H1 (cell line): ENCODE measurements around the gene MBOAT2. TPM values are rescaled to one million over a fixed set of nuclear protein-coding genes. Genes with fewer than 3 reads are reported as not detected.

Experiments
- CTCF ChIA-PET: fragments of 300-600 bp; sonication (Branson Sonifier 250); formaldehyde crosslinking; loops from one replicate; lab custom pipeline; 2021; ENCODE audit not compliant: partially characterized antibody; lab: Charles Lee
- POLR2A ChIA-PET: fragments of 300-600 bp; sonication (Branson Sonifier 250); formaldehyde crosslinking; loops from one replicate; lab custom pipeline; 2021; ENCODE audit warnings: inconsistent platforms; ENCODE audit not compliant: partially characterized antibody; lab: Charles Lee
- DNase-seq, 2 experiments: peaks; one replicate each; pipeline versions ENCODE4 v3.0.0 to v3.0.0-alpha.2; 2010 to 2022; ENCODE audit warnings: low spot score in 2 of 2, low read depth in 1 of 2, mixed read lengths in 1 of 2
- FAIRE-seq: peaks from 2 replicates; lab custom pipeline; 2011; peaks lifted over from hg19 to GRCh38; lab: Jason Lieb, UNC
- H2AFZ ChIP-seq: 2 replicates; pipeline ENCODE4 v1.8.1; 2012; ENCODE audit warnings: low read length, inconsistent platforms
- H2AK5ac ChIP-seq: 2 replicates; pipeline ENCODE4 v1.6.1; 2013; ENCODE audit warnings: low read depth, low read length
- H2BK120ac ChIP-seq: replicated peaks from 2 replicates; pipeline ENCODE3; 2013; ENCODE audit warnings: low read depth, low read length, inconsistent platforms
- H2BK12ac ChIP-seq: 2 replicates; pipeline ENCODE4 v1.6.1; 2013; ENCODE audit warnings: low read depth, low read length
- H2BK15ac ChIP-seq: 2 replicates; pipeline ENCODE4 v1.6.1; 2013; ENCODE audit warnings: low read length
- H2BK20ac ChIP-seq: 2 replicates; pipeline ENCODE4 v1.6.1; 2013; ENCODE audit warnings: low read length
- H2BK5ac ChIP-seq: 2 replicates; pipeline ENCODE4 v1.6.1; 2013; ENCODE audit warnings: low read depth, low read length
- H3K14ac ChIP-seq: 2 replicates; pipeline ENCODE4 v1.6.1; 2013; ENCODE audit warnings: inconsistent platforms; ENCODE audit not compliant: insufficient read length
- H3K18ac ChIP-seq: 2 replicates; pipeline ENCODE4 v1.6.1; 2013; ENCODE audit warnings: low read length; ENCODE audit errors: extremely low read depth
- H3K23ac ChIP-seq: 2 replicates; pipeline ENCODE4 v1.6.1; 2013; ENCODE audit warnings: inconsistent platforms; ENCODE audit not compliant: insufficient read length
- H3K23me2 ChIP-seq: 2 replicates; pipeline ENCODE4 v1.6.1; 2013; ENCODE audit warnings: low read depth, low read length
- H3K27ac ChIP-seq: 2 replicates; pipeline ENCODE4 v1.6.1; 2011; ENCODE audit warnings: low read depth, low read length, inconsistent platforms
- H3K27me3 ChIP-seq, 4 experiments: replicated peaks in 1 of 4; 1 replicate in 1 of 4; 2 replicates in 3 of 4; pipeline versions ENCODE4 v1.6.1 to v1.8.1; 2011 to 2013; ENCODE audit warnings: low read length in 3 of 4, mild to moderate bottlenecking in 3 of 4, inconsistent platforms in 2 of 4, mixed read lengths in 2 of 4, moderate library complexity in 1 of 4; ENCODE audit not compliant: control insufficient read depth in 3 of 4, insufficient read depth in 3 of 4; ENCODE audit errors: extremely low read depth in 1 of 4
- H3K36me3 ChIP-seq, 4 experiments: 2 replicates each; pipeline versions ENCODE4 v1.6.1 to v1.8.1; 2011 to 2013; ENCODE audit warnings: mild to moderate bottlenecking in 4 of 4, low read length in 3 of 4, moderate library complexity in 2 of 4, control low read depth in 1 of 4, inconsistent platforms in 1 of 4; ENCODE audit not compliant: insufficient read depth in 4 of 4, control insufficient read depth in 2 of 4
- H3K4ac ChIP-seq: replicated peaks from 2 replicates; pipeline ENCODE3; 2013; ENCODE audit warnings: low read length, low read depth, mixed read lengths, inconsistent platforms; ENCODE audit not compliant: insufficient read length
- H3K4me1 ChIP-seq, 4 experiments: replicated peaks in 1 of 4; 1 replicate in 1 of 4; 2 replicates in 3 of 4; pipeline versions ENCODE4 v1.6.1 to v1.8.1; 2011 to 2013; ENCODE audit warnings: low read length in 3 of 4, inconsistent platforms in 2 of 4, mixed read lengths in 1 of 4; ENCODE audit not compliant: insufficient read depth in 4 of 4, control insufficient read depth in 3 of 4
- H3K4me2 ChIP-seq, 2 experiments: 2 replicates each; pipeline versions ENCODE4 v1.6.1 to v1.8.1; 2011 to 2013; ENCODE audit warnings: low read depth in 2 of 2, low read length in 2 of 2, control low read depth in 1 of 2, inconsistent platforms in 1 of 2, mild to moderate bottlenecking in 1 of 2; ENCODE audit not compliant: insufficient read depth in 1 of 2
- H3K4me3 ChIP-seq, 4 experiments: fragments of 200-600, 300-600 bp in 1 of 4; sonication (generic), shearing (Covaris generic), sonication (Bioruptor Twin) in 1 of 4; 2 replicates each; pipeline versions ENCODE4 v1.5.1 to v1.8.1; 2011 to 2016; ENCODE audit warnings: low read length in 4 of 4, low read depth in 3 of 4, control low read depth in 2 of 4, inconsistent platforms in 2 of 4, mild to moderate bottlenecking in 2 of 4, mixed read lengths in 1 of 4, moderate library complexity in 1 of 4; ENCODE audit not compliant: insufficient read depth in 2 of 4; ENCODE audit errors: extremely low read depth in 1 of 4
- H3K56ac ChIP-seq: replicated peaks from 2 replicates; pipeline ENCODE3; 2013; ENCODE audit warnings: low read depth, mild to moderate bottlenecking, mixed read lengths, low read length, inconsistent platforms; ENCODE audit not compliant: insufficient read length
- H3K79me1 ChIP-seq: 2 replicates; pipeline ENCODE4 v1.6.1; 2013; ENCODE audit warnings: low read depth, low read length, control low read depth
- H3K79me2 ChIP-seq, 2 experiments: 2 replicates each; pipeline versions ENCODE4 v1.6.1 to v1.8.1; 2012 to 2013; ENCODE audit warnings: low read length in 2 of 2, mild to moderate bottlenecking in 2 of 2, inconsistent platforms in 1 of 2; ENCODE audit not compliant: insufficient read depth in 2 of 2, control insufficient read depth in 1 of 2
- H3K9ac ChIP-seq, 4 experiments: replicated peaks in 1 of 4; 1 replicate in 1 of 4; 2 replicates in 3 of 4; pipeline versions ENCODE4 v1.6.1 to v1.8.1; 2011 to 2013; ENCODE audit warnings: low read depth in 3 of 4, low read length in 3 of 4, control low read depth in 2 of 4, mild to moderate bottlenecking in 2 of 4, moderate library complexity in 2 of 4, inconsistent platforms in 1 of 4; ENCODE audit errors: extremely low read depth in 1 of 4
- H3K9me3 ChIP-seq, 2 experiments: 2 replicates each; pipeline versions ENCODE4 v1.6.1 to v1.8.1; 2012 to 2013; ENCODE audit warnings: mild to moderate bottlenecking in 2 of 2, moderate library complexity in 2 of 2, control low read depth in 1 of 2, inconsistent platforms in 1 of 2, low read depth in 1 of 2, low read length in 1 of 2, mixed read lengths in 1 of 2; ENCODE audit not compliant: insufficient read depth in 2 of 2
- H4K20me1 ChIP-seq, 2 experiments: replicated peaks in 1 of 2; 2 replicates each; pipeline versions ENCODE3 to v1.8.1; 2011 to 2013; ENCODE audit warnings: inconsistent platforms in 2 of 2, low read length in 2 of 2, mild to moderate bottlenecking in 1 of 2; ENCODE audit not compliant: insufficient read depth in 2 of 2, control insufficient read depth in 1 of 2
- H4K5ac ChIP-seq: 2 replicates; pipeline ENCODE4 v1.6.1; 2013; ENCODE audit warnings: low read length, low read depth, mixed read lengths, inconsistent platforms; ENCODE audit not compliant: insufficient read length
- H4K8ac ChIP-seq: 2 replicates; pipeline ENCODE4 v1.8.0; 2013; ENCODE audit warnings: mild to moderate bottlenecking, moderate library complexity, low read length, inconsistent platforms; ENCODE audit not compliant: insufficient read depth; ENCODE audit errors: extremely low read depth
- H4K91ac ChIP-seq: replicated peaks from 2 replicates; pipeline ENCODE3; 2013; ENCODE audit warnings: low read length, mixed read lengths, inconsistent platforms; ENCODE audit not compliant: insufficient read length
- CBX8 ChIP-seq: fragments of 300-800, 300-1000 bp; sonication (generic); IDR thresholded peaks from 2 replicates; pipeline ENCODE4 v1.7.1; 2016; ENCODE audit warnings: low read depth, low read length, borderline replicate concordance
- CTCF ChIP-seq, 3 experiments: IDR thresholded peaks; 1 replicate in 2 of 3; 2 replicates in 1 of 3; pipeline versions ENCODE4 v1.5.1 to v1.6.1; 2011; ENCODE audit warnings: low read length in 3 of 3, mild to moderate bottlenecking in 3 of 3, inconsistent platforms in 2 of 3, low read depth in 1 of 3, moderate library complexity in 1 of 3; ENCODE audit not compliant: insufficient read depth in 1 of 3; ENCODE audit errors: control extremely low read depth in 1 of 3
- HDAC2 ChIP-seq, 2 experiments: fragments of 300-600 bp in 1 of 2; sonication (generic) in 1 of 2; IDR thresholded peaks; 2 replicates each; pipeline ENCODE4 v1.6.1; 2011 to 2012; ENCODE audit warnings: low read depth in 2 of 2, low read length in 2 of 2, mild to moderate bottlenecking in 2 of 2, moderate library complexity in 2 of 2, borderline replicate concordance in 1 of 2, inconsistent platforms in 1 of 2
- POLR2AphosphoS5 ChIP-seq: IDR thresholded peaks from 2 replicates; pipeline ENCODE4 v1.6.1; 2011; ENCODE audit warnings: low read depth, low read length
- RXRA ChIP-seq: IDR thresholded peaks from 2 replicates; pipeline ENCODE4 v1.6.1; 2011; ENCODE audit warnings: low read depth, mild to moderate bottlenecking, low read length, moderate library complexity; ENCODE audit not compliant: insufficient read depth
- SIN3A ChIP-seq, 2 experiments: IDR thresholded peaks in 1 of 2; conservative IDR thresholded peaks in 1 of 2; 2 replicates each; pipeline ENCODE4 v1.6.1; 2011 to 2012; ENCODE audit warnings: low read length in 2 of 2, improper control_type of control experiment in 1 of 2, low read depth in 1 of 2, mild to moderate bottlenecking in 1 of 2
- SP4 ChIP-seq: IDR thresholded peaks from 2 replicates; pipeline ENCODE4 v1.6.1; 2012; ENCODE audit warnings: low read length, inconsistent platforms
- TCF12 ChIP-seq: IDR thresholded peaks from 2 replicates; pipeline ENCODE4 v1.6.1; 2011; ENCODE audit warnings: low read depth, mild to moderate bottlenecking, low read length
- USF2 ChIP-seq: IDR thresholded peaks from 2 replicates; pipeline ENCODE4 v1.6.1; 2011; ENCODE audit warnings: low read length, improper control_type of control experiment
- polyA plus RNA-seq, 7 experiments: library from polyadenylated mRNA; depleted of rRNA in 3 of 7; stranded (reverse) in 5 of 7; unstranded in 2 of 7; fragments of >200 nt in 5 of 7; fragments of 200-250 nt in 2 of 7; gene quantifications; 1 replicate in 5 of 7; 2 replicates in 1 of 7; 4 replicates in 1 of 7; pipeline versions ENCODE4 v1.2.1 to v1.2.3, GENCODE V29; 2011 to 2013; ENCODE audit warnings: missing spikeins in 2 of 7, mixed read lengths in 2 of 7
- total RNA-seq: library from RNA; stranded (reverse); fragmentation: NEBNext Ultra II Directional; extraction: Animal tissue kit (Norgen Biotek cat#: 25700); gene quantifications from 2 replicates; pipeline ENCODE4 v1.2.1, GENCODE V29; 2021

The MBOAT2 gene
- total and polyA plus RNA-seq, 2 of the 8 experiments (the other 6 are each of a cell fraction or from before 2014, with no cell fraction given), result 11.2 to 23.4 TPM

GRCh38 chr2:9031246-9031645 is 27.8 kb upstream of the MBOAT2 start:
- peaks cover 0 to 4% (median 2%) of the 10 kb centered on the region in 4 experiments; a peak in 4 of 7 replicates for H3K4me1 ChIP-seq
- FAIRE-seq, result no peak
- POLR2A ChIA-PET, result no interaction called here
- TF ChIP-seq HDAC2 (IDR thresholded peaks at IDR 0.05; ENCODE audit: borderline replicate concordance in 1 of 2, low read depth in 2 of 2, low read length in 2 of 2) (no peak), TCF12 (no peak), POLR2AphosphoS5 (no peak), CTCF (IDR thresholded peaks at IDR 0.05; ENCODE audit: control extremely low read depth in 1 of 3, insufficient read depth in 1 of 3, low read depth in 1 of 3, low read length in 3 of 3) (no peak), SIN3A (conservative IDR thresholded peaks at IDR 0.05 in 1 of 2, IDR thresholded peaks at IDR 0.05 in 1 of 2; ENCODE audit: low read depth in 1 of 2, low read length in 2 of 2) (no peak), SP4 (no peak), USF2 (no peak), RXRA (no peak), CBX8 (no peak)

More at GRCh38 chr2:9031246-9031645, 27.8 kb upstream of the MBOAT2 start:
- no peak overlapping the region for H3K18ac ChIP-seq
- no peak overlapping the region for H2BK15ac ChIP-seq
- H3K36me3 ChIP-seq, result no peaks in the 10 kb centered on the region
- no peaks in the 10 kb centered on the region for H3K23me2 ChIP-seq
- H2BK12ac ChIP-seq, result no peak overlapping the region
- no peak for DNase-seq
- no peak overlapping the region for H3K4me2 ChIP-seq
- H3K79me1 ChIP-seq, result no peaks in the 10 kb centered on the region
- no peak overlapping the region for H3K27ac ChIP-seq
- H4K8ac ChIP-seq, result no peak overlapping the region
- H3K4me3 ChIP-seq, result no peak overlapping the region
- H2AFZ ChIP-seq, result no peak overlapping the region
- H3K56ac ChIP-seq, result no peak overlapping the region
- H2BK20ac ChIP-seq, result no peak overlapping the region
- no peak overlapping the region for H4K5ac ChIP-seq
- no peak overlapping the region for H2BK120ac ChIP-seq
- H2BK5ac ChIP-seq, result no peak overlapping the region
- no peak overlapping the region for H3K23ac ChIP-seq
- no peaks in the 10 kb centered on the region for H3K79me2 ChIP-seq
- CTCF ChIA-PET, result no interaction called here
- no peaks in the 10 kb centered on the region for H4K20me1 ChIP-seq
- no peak overlapping the region for H3K9ac ChIP-seq
- H4K91ac ChIP-seq, result no peak overlapping the region
- H3K14ac ChIP-seq, result no peak overlapping the region
- no peaks in the 10 kb centered on the region; a peak in 1 of 4 replicates for H3K9me3 ChIP-seq
- no peak overlapping the region for H3K4ac ChIP-seq
- H2AK5ac ChIP-seq, result no peak overlapping the region
- H3K27me3 ChIP-seq, result no peaks in the 10 kb centered on the region
